SIG-M5 treated with dmso at 0.1 percent for 504 hours (cell line): Measurements from ENCODE around the gene MYO18B.

Experiments
- DNase-seq: peaks from one replicate; lab custom pipeline; 2025; ENCODE audit not compliant: unreplicated experiment; lab: John Stamatoyannopoulos, UW

The MYO18B gene

DNA sequence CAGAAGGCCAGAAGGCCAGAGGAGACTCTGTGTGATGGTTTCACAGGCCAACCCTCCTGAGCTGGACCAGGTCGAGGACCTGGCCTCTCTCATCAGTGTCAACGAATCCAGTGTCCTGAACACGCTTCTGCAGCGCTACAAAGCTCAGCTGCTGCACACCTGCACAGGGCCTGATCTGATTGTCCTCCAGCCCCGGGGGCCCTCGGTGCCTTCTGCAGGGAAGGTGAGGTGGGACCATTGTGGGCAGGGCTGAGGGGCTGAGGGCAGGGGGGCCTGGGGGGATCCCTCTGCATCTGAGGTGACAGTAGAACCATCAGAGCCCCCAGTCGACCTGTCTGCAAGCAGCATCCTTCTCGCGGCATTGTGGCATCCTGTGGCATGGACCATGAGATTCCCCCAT lies 30.3 kb downstream of the MYO18B start:
- DNase-seq: no peak

DNA sequence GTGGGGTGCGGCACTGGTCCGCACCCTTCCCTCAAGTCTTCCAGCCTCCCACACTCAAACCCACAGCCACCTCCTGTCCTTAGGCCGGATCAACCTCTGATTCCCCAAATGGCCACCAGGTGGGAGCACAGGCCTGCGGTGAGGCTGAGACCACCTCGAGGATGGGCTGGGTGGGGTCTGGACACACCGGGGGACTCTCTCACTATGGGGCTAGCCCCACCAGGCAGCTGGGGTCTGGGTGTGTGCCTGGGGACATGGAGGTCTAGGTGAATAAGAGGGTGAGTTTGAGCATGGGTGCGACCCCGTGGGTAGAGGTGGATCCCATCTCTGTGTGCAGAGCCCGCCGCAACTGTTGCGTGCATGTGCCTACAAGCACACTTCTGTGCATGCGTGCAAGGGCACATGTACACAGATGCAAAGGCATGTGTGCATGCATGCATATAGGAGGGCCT lies 32.6 kb downstream of the MYO18B start:
- no peak for DNase-seq

DNA sequence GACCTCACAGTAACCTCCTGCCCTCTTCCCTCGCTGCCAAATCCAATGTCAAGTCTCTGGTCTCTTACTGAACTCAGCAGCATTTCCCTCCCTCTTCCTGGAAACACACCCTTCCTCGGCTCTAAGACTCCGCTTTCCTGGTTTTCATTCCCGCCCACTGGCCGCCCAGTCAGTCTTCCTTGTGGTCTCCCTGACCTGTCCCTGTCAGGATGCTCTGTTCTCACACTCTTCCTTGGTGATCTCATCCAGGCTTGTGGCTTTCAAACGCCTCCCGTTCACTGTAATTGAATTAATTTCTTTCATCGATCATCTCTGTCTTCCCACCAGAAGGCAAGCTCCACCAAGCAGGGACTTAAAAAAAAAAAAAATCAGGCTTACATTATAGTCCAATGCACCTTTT lies 33.5 kb downstream of the MYO18B start:
- DNase-seq: no peak

DNA sequence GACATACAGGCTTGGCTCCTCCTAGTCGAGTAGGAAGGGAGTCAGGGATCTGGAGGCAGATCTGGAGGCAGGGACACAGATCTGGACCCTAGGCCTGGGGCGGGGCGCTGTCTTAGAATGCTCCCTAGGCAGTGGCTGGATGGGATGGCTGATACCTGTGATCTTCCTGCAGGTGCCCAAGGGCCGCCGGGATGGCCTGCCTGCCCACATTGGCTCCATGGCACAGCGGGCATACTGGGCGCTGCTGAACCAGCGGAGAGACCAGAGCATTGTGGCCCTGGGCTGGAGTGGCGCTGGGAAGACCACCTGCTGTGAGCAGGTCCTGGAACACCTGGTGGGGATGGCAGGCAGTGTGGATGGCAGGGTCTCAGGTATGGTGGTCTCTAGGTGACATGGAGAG lies 35.4 kb downstream of the MYO18B start:
- DNase-seq: no peak

DNA sequence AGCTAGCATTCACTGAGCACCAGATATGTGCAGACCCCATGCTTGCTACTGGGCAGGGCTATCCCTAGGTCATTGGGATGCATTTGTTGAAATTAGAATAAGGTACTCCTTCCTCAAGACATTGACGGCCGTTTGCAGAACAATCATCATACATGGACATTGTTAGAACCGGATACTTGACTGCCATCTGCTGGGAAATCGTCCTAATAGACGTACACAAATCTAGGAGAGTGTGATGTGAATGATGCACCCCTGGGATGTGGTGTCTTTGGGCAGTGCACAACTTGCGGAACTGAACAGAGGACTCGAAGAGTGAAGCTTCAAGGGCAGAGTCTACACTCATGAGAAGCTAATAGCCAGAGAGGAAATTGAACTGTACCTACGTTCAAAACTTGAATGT lies 35.9 kb downstream of the MYO18B start:
- peak; percentile 57 for DNase-seq

DNA sequence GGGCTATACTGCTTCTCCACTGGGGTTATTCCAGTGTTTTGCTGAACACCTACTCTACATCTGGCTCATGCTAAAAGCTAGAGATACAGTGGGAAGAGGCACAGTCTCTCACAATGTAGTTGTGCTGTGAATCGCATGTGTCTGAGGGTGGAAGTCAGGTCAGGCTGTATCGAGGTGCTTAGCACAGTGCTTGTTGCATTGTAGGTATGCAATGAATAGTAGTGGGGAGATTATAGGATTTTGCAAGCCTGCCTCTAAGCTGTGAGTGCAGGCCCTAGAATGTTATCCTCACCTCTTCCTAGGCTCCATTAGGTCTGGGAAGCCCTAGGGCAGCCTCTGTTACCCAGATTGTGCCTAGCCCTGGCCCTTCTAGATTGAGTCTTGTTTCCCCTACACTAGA lies 37.4 kb downstream of the MYO18B start:
- no peak for DNase-seq

DNA sequence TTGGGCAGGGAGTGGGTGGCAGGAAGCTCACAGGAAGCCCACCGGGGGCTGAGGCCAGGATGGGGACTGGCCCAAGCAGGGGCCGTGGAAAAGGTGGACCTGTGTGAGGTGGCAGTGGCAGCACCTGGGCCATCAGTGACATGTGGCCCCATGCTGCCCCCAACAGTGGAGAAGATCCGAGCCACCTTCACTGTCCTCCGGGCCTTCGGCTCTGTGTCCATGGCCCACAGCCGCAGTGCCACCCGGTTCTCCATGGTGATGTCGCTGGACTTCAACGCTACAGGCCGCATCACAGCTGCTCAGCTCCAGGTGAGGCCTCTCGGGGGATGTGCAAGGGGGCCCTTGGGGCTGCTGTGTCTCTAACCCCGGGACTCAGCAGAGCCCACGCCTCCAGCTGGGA lies 37.9 kb downstream of the MYO18B start:
- DNase-seq: no peak

DNA sequence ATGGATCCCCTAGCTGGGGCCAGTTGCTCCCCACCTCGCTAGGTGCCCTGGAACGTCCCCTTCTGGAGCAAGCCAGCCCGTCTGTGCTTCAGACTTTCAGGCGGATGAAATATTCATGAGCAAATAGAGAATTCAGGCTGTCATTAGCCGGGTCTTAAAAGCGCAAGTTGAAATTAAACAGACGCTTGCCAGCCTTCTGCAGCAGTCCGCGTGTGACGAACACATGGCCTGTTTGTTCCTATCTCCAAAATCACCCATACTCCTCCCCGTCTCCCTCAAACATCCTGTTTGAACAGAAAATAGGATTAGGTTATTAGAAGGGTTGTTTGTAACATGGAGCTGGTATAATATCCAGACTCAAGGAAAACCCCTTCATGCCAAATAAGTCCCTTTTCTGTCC lies 38.7 kb downstream of the MYO18B start:
- no peak for DNase-seq

DNA sequence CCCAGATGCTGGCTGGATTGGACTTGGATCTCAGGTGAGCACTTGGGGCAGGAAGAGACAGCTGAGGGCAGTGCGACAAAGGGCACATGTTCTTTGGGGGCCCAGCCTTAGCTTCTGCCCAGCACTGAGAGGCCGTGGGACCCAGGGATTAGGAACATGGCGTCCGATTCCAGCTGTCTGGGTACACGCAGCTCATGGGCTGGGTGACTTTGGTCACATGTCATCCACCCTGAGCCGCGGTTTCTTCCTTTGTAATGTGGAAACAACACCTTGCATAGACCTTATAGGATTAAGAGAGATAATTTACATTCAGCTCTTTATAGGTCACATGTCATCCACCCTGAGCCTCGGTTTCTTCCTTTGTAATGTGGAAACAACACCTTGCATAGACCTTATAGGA lies 39.8 kb downstream of the MYO18B start:
- DNase-seq: no peak

DNA sequence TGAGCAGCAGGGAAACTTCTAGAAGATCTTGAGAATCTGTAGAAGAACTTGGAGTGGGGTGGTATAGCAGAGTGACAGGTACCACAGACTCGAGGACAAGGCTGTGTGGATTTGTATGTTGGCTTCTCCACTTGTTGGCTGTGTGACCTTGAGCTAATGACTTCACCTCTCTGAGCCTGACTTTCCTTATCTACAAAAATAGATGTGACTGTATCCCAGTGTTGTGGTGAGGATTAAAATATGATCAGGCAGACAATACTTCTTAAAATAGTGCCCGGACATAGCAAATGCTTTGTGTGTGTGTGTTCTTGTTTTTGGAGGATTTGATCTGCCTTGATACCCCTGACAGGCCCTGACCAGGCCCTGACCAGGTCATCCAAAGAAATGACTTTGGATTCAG lies 40.8 kb downstream of the MYO18B start:
- no peak for DNase-seq

DNA sequence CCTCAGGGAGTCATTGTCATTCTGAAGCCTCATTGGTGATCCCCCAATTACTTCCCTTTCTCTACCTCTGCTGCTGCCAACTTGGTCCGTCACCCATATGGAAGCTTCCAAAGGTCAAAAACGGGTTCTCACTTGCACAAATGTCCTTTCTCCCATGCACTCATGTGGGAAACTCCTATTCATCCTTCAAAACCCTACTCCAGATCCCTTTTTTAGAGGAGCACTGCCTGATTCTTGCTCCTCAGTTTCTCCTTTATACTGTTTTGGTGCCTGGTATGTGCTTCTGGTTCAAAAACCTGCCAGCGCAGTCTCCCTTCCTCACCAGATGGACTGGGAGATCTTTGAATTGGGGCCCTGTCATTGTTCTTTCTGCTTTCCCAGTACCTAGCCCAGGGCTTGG lies 41.9 kb downstream of the MYO18B start:
- DNase-seq: no peak

DNA sequence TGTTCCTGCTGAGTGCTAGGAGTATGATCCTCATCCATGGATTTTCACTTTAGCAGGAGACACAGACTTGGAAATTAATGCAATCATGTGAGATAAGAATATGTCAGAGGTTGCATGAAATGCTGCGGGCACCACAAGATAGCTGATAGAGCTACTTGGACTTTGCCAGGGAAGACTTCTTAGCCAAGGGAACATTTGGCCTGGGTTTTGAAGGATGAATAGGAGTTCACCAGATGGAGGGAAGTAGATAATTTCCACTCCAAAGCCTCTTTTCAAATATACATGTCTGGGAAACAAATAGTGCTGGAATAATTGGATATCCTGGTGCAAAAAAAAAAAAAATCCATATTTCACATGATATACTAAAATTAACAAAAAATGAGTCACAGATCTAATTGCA lies 44.2 kb downstream of the MYO18B start:
- DNase-seq: no peak

DNA sequence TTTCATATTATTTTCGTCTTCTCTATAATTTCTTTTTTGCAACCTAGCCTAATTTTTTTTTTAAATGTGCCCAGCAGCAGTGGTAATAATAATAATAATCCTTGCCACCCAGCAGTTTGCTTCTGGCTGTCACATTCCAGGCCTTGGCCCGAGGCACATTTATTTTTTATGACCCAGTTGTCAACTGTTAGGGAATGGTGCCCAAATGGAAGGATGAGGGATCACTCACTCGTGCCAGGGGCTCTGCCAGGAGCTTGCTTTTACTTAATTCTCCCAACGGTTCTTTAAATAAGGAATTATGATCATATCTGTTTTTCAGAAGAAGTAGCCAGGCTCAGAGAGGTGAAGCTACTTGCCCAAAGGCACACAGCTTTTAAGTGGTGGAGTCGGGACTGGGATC lies 49.6 kb downstream of the MYO18B start:
- no peak for DNase-seq

DNA sequence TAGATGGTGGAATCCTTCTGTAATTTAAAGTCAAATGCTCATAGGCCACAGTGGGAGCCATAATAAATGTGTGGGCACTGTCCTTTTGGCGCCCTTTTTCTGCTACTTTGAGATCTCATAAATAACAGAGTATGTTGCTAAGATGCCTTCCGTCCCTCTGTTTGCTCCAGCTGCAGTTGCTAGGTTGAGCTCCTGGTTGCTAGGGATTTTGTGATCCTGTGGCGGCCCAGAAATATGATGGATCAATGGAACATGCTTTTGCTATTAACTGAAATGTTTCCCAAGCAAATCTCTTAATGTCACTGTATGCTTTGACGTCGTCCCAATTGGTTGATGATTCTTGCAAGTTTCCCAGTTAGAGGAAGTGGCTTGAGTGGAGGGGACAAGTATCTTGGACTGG lies 53.5 kb downstream of the MYO18B start:
- no peak for DNase-seq

DNA sequence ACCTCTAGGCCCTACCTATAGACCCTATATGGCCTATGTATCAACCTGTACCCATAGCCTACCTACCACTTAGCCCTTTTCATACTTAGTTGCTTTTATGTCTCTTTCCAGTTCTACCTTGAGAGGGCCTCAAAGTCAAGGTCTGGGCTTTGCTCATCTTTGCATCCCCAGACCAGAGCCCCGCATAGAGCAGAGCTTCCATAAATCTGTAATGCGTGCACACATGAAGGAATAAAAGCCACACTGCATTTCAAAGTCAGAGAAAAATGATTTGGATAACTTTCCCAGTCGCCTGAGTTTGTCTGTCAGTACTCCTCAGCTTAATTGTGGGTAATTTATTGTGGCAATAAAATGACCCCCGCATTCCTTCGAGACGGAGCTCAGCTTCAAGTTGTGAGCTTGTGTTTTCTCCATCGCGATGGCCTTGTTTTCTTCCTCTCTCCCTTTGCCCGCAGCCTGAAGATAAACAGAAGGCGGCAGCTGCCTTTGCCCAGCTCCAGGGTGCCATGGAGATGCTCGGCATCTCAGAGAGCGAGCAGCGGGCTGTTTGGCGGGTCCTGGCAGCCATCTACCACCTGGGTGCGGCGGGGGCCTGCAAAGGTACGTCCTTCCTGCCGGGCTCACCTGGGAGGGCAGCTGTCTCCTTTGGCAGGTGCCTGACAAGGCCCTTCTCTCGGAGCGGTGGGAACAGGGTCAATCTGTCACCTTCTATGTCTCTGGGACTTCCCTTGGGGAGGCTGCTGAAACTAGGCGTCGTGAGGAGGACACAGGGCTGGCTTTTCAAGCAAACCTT lies 55.7 kb downstream of the MYO18B start:
- no peak for DNase-seq

DNA sequence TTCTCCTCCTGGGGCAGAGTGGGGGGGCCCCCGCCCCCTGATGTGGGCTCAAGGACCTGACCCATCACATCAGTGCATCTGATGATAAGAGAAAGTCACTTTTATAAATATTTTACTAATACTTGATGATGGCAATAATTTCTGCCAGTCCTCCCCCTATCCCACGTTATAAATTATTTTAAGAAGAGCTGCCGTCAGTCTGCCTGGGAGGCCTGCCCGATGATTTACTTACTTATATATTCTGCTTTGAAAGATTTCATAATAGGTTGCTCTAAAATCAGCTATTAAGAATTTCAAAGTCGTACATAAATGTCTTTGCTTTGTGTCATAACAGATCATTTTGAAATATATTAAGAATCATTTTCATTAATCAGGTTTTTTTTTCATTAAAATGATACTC lies 58.8 kb downstream of the MYO18B start:
- DNase-seq: no peak

DNA sequence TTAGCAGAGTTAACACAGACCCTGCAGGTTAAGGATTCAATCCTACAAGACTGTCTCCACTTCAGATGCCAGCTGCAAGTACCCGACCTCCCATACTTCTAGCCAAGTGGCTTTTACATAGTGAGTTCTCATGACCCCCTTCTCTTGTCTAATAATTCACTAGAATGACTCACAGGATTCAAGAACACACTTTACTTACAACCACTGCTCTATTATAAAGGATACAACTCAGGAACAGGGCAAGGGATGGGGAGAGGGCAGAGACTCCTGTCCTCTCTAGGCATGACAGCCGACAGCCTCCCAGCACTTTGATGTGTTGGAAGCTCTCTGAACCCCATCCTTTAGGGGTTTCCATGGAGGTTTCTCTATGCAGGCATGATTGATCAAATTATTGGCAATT lies 60.0 kb downstream of the MYO18B start:
- DNase-seq: no peak

DNA sequence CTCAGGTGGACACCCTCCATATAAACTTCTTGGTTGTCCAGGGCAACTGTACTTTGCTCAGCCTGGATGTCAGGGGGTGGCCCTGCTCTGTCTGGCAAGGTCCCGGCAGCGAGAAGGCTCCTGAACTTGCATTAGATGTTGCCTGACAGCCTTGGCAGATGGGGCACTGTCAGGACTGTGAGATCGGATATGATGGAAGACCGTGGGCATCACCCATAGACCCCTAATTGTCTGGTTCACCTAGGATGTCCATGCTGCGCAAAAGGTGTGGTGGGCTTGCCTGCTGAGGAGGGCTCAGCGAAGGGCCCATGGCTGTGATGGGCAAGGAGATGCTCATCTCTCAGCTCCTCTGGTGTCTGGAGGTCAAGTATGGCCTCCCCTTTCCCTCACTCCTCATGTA lies 62.7 kb downstream of the MYO18B start:
- no peak for DNase-seq

DNA sequence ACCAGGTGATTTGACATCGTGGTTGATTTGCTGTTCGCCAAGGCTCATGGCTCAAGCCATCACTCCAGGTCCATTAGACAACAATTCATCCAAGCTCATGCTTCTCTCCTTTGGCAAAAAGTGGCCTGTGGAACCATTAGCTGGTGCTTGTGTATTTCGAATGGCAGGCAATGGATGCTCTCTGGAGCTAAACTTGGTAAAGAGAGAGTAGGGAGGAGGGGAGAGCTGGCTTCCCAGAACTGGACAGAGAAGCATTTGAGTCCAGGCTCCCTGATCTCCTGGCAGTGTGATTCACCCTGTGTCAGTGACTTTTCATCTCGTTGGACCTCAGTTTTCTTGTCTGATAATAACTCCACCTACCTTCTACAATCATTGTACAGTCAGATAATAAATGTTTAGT lies 64.6 kb downstream of the MYO18B start:
- DNase-seq: no peak

DNA sequence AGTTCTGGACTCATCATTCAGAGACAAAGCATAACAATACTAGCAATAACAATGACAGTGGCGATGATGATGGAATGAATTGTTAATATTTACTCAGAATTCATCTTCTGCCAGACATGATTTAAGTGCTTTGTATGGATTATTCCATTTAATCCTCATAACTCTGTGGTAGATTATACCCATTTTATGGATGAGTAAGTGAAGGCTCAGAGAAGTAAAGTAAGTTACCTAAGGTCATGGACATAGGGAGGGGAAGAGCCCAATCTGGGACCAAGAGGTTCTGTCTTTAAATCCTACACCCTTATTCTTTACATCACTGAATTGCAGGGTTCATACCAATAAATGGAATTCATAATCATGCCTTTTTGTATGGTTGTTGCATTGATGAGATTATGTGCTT lies 72.7 kb downstream of the MYO18B start:
- DNase-seq: no peak

DNA sequence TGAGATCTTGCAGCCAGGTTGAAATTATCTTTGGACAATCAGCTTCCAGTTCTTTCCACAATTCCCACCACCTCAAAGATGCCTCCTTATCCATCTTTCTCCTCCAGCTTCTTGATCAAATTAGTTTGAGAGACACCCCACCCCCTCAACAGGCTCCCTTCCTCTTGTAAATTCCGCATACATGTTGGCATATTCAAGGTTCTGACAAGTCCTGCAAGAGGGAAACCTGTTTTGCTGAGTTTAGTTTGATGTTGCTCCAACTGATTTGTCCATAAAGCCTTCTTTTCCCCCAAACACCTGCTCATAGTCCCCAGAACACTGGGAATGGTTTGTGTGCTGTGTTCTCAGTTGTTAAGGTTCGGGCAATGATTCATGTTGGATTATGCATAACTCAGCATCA lies 73.6 kb downstream of the MYO18B start:
- DNase-seq: no peak

DNA sequence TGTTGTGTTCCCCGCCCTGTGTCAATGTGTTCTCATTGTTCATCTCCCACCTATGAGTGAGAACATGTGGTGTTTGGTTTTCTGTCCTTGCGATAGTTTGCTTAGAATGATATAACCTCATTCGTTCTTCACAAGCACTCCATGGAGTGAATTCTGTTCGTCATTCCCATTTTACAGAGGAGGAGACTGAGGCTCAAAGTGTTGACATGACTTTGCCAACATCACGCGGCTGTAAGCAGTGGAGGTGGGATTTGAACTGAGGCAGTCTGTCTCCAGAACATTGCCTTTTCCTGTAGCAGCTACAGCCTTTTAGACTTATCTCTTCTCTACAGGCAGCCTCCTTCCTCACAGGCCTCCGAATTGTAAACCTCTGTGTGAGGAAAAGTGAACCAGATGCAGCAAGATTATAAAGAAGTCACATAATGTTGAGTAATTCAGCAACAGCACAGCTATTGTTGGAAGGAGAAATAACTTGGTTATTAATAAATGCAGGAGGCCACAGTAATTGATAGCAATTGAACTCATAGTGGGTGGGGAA lies 74.6 kb downstream of the MYO18B start:
- no peak for DNase-seq
